HepG2 (cell line): Measurements from ENCODE around the gene SBSN. TPM values are rescaled to one million over a fixed set of nuclear protein-coding genes. Genes with fewer than 3 reads are reported as not detected.

Experiments used
- ATAC-seq: fragments of 200-7000 bp; cut with Tn5 transposase; 3 replicates; pipeline ENCODE4 v1.9.1; 2020; ENCODE audit warnings: mild to moderate bottlenecking, moderate library complexity
- BruUV-seq: library from RNA; stranded (reverse); fragments of 400-500 nt; replicated peaks from 2 replicates; lab custom pipeline; 2021; lab: Mats Ljungman, UMichigan
- CTCF ChIA-PET: fragments of 300-600 bp; formaldehyde crosslinking; extraction: SDS; loops from one replicate; lab custom pipeline; 2021; ENCODE audit warnings: low total read pairs, inconsistent platforms, low intra/inter-chr PET ratio; lab: Yijun Ruan, JAX
- POLR2A ChIA-PET: fragments of 350-600 bp; sonication (Branson Sonifier 250); formaldehyde crosslinking; loops from one replicate; lab custom pipeline; 2020; ENCODE audit warnings: antibody characterized with exemption, inconsistent platforms; lab: Yijun Ruan, JAX
- DNase-seq: peaks from one replicate; pipeline ENCODE4 v3.0.0-alpha.2; 2015; ENCODE audit warnings: low spot score
- FAIRE-seq: peaks from 3 replicates; lab custom pipeline; 2011; peaks lifted over from hg19 to GRCh38; lab: Jason Lieb, UNC
- H2AFZ ChIP-seq: one replicate; pipeline ENCODE4 v1.6.1; 2011; ENCODE audit warnings: low read length, inconsistent platforms
- H3K27ac ChIP-seq: fragments of 300-600 bp; 3 replicates; pipeline ENCODE4 v1.8.0; 2011; ENCODE audit warnings: mixed run types, mild to moderate bottlenecking, mixed read lengths, low read length, inconsistent platforms; ENCODE audit not compliant: insufficient read depth; ENCODE audit errors: extremely low read length
- H3K27me3 ChIP-seq, 2 experiments: fragments of 200-600 bp in 1 of 2; 2 replicates in 1 of 2; 3 replicates in 1 of 2; pipeline versions ENCODE4 v1.6.0 to v1.8.0; 2011; ENCODE audit warnings: low read length in 2 of 2, mild to moderate bottlenecking in 2 of 2, moderate library complexity in 2 of 2, inconsistent platforms in 1 of 2; ENCODE audit not compliant: insufficient read depth in 2 of 2, control insufficient read depth in 1 of 2
- H3K36me3 ChIP-seq, 2 experiments: fragments of 200-600 bp in 1 of 2; replicated peaks in 1 of 2; 2 replicates in 1 of 2; 3 replicates in 1 of 2; pipeline versions ENCODE4 v1.5.1 to v1.8.0; 2011; ENCODE audit warnings: low read length in 2 of 2, inconsistent platforms in 1 of 2; ENCODE audit not compliant: insufficient read depth in 2 of 2, control insufficient read depth in 1 of 2
- H3K4me1 ChIP-seq: 2 replicates; pipeline ENCODE4 v1.5.1; 2012; ENCODE audit warnings: low read length, inconsistent platforms; ENCODE audit not compliant: insufficient read depth
- H3K4me2 ChIP-seq: 2 replicates; pipeline ENCODE4 v1.6.0; 2011; ENCODE audit warnings: low read depth, low read length, inconsistent platforms
- H3K4me3 ChIP-seq, 3 experiments: fragments of 200-600 bp in 1 of 3; sonication (generic), shearing (Covaris generic) in 1 of 3; replicated peaks in 1 of 3; 2 replicates each; pipeline ENCODE4 v1.5.1; 2011 to 2016; ENCODE audit warnings: low read length in 3 of 3, inconsistent platforms in 2 of 3, low read depth in 2 of 3, mild to moderate bottlenecking in 2 of 3, control low read depth in 1 of 3, mixed read lengths in 1 of 3; ENCODE audit not compliant: insufficient read depth in 1 of 3
- H3K79me2 ChIP-seq: one replicate; pipeline ENCODE4 v1.6.1; 2011; ENCODE audit warnings: low read length, inconsistent platforms; ENCODE audit not compliant: insufficient read depth
- H3K9ac ChIP-seq: 2 replicates; pipeline ENCODE4 v1.6.0; 2011; ENCODE audit warnings: mild to moderate bottlenecking, low read depth, low read length, inconsistent platforms; ENCODE audit not compliant: insufficient read depth
- H3K9me3 ChIP-seq: 2 replicates; pipeline ENCODE4 v1.5.1; 2012; ENCODE audit warnings: mild to moderate bottlenecking, low read length
- H4K20me1 ChIP-seq: 2 replicates; pipeline ENCODE4 v1.6.0; 2011; ENCODE audit warnings: inconsistent platforms, mild to moderate bottlenecking, low read length, moderate library complexity; ENCODE audit not compliant: insufficient read depth
- ATF7 ChIP-seq, 2 experiments: fragments of 450-650 bp in 1 of 2; sonication (generic) in 1 of 2; formaldehyde crosslinking in 1 of 2; IDR thresholded peaks; 2 replicates each; pipeline versions ENCODE4 v1.4.0 to v1.6.1; 2016 to 2020; ENCODE audit warnings: antibody characterized with exemption in 1 of 2, mild to moderate bottlenecking in 1 of 2, missing genetic modification reagents in 1 of 2
- CREB1 ChIP-seq, 2 experiments: fragments of 450-650 bp in 1 of 2; IDR thresholded peaks; 2 replicates each; pipeline ENCODE4 v1.6.1; 2016 to 2017; ENCODE audit warnings: control low read depth in 1 of 2, mild to moderate bottlenecking in 1 of 2, missing compliant biosample characterization in 1 of 2, missing genetic modification characterization in 1 of 2
- GATA4 ChIP-seq: sonication (generic); IDR thresholded peaks from 2 replicates; pipeline ENCODE4 v1.6.1; 2016; ENCODE audit warnings: antibody characterized with exemption, low read depth, borderline replicate concordance
- LRRFIP1 ChIP-seq: sonication (generic); formaldehyde crosslinking; conservative IDR thresholded peaks from 2 replicates; pipeline ENCODE4 v1.4.0; 2020; ENCODE audit warnings: missing genetic modification reagents
- MXD1 ChIP-seq: sonication (generic); formaldehyde crosslinking; IDR thresholded peaks from 2 replicates; pipeline ENCODE4 v1.4.0; 2020; ENCODE audit warnings: mild to moderate bottlenecking, missing genetic modification reagents
- PCBP1 ChIP-seq: fragments of 200-400 bp; formaldehyde crosslinking; IDR thresholded peaks from 2 replicates; pipeline ENCODE4 v1.6.1; 2017; ENCODE audit warnings: mild to moderate bottlenecking, low read depth, low read length, borderline replicate concordance
- RFX1 ChIP-seq: fragments of 450-650 bp; IDR thresholded peaks from 2 replicates; pipeline ENCODE4 v1.6.1; 2017
- TCF7L2 ChIP-seq: IDR thresholded peaks from 2 replicates; pipeline ENCODE4 v1.6.1; 2011; ENCODE audit warnings: mild to moderate bottlenecking, low read depth, low read length, moderate library complexity
- ZHX1 ChIP-seq: sonication (generic); formaldehyde crosslinking; IDR thresholded peaks from 2 replicates; pipeline ENCODE4 v1.8.1; 2022; ENCODE audit warnings: low read depth, mild to moderate bottlenecking, missing genetic modification reagents
- ZNF33B ChIP-seq: sonication (generic); formaldehyde crosslinking; IDR thresholded peaks from 2 replicates; pipeline ENCODE4 v1.5.1; 2020; ENCODE audit warnings: mild to moderate bottlenecking, missing genetic modification reagents
- ZNF44 ChIP-seq: sonication (generic); formaldehyde crosslinking; IDR thresholded peaks from 2 replicates; pipeline ENCODE4 v1.5.1; 2020; ENCODE audit warnings: mild to moderate bottlenecking, missing genetic modification reagents
- ZNF572 ChIP-seq: sonication (generic); formaldehyde crosslinking; IDR thresholded peaks from 2 replicates; pipeline ENCODE4 v1.5.1; 2020; ENCODE audit warnings: mild to moderate bottlenecking, missing genetic modification reagents
- WGBS: methylation state at CpG from one replicate; pipeline ENCODE4 v1.1.6; 2017; ENCODE audit warnings: low lambda C conversion rate; 5-methylcytosine and 5-hydroxymethylcytosine counted together
- in situ Hi-C: cut with HindIII; loops from 2 replicates; pipeline ENCODE4 v1.10.0; 2017; ENCODE audit warnings: low pct_unique_long_range_greater_than_20kb; ENCODE audit not compliant: extremely low pct_ligation_motif_present
- intact Hi-C: fragments of 100-400 bp; cut with micrococcal nuclease; formaldehyde crosslinking; loops from one replicate; pipeline ENCODE4 v1.10.0; 2022; ENCODE audit not compliant: unreplicated experiment
- polyA plus RNA-seq, 8 experiments: library from polyadenylated mRNA; depleted of rRNA in 3 of 8; stranded (reverse) in 7 of 8; unstranded in 1 of 8; fragments of >200 nt; fragmentation: Illumina TruSeq in 4 of 8; extraction: Trizol in 4 of 8; gene quantifications; 2 replicates each; pipeline versions ENCODE4 v1.2.1 to v1.2.3, GENCODE V29; 2011 to 2016; ENCODE audit warnings: low read depth in 4 of 8, missing spikeins in 1 of 8, mixed read lengths in 1 of 8; ENCODE audit not compliant: insufficient read depth in 1 of 8
- total RNA-seq, 5 experiments: library from RNA; depleted of rRNA; stranded (reverse); fragments of >200 nt; fragmentation: Illumina TruSeq; extraction: Trizol; gene quantifications; 2 replicates each; pipeline ENCODE4 v1.2.3, GENCODE V29; 2016; ENCODE audit warnings: low read depth in 1 of 5
- TF ChIP-seq, protein P1 (sequence below): sonication (generic); formaldehyde crosslinking; IDR thresholded peaks from 2 replicates; pipeline ENCODE4 v1.4.0; 2020; ENCODE audit warnings: mild to moderate bottlenecking, missing genetic modification reagents

The SBSN gene
- total and polyA plus RNA-seq, 2 of the 13 experiments (the other 11 are each of a cell fraction or from before 2014, with no cell fraction given) = not detected

GRCh38 chr19:35571406-35571965 is 43.4 kb upstream of the SBSN start:
- FAIRE-seq (peak; percentile 8), DNase-seq (no peak), ATAC-seq (no peak)
- no TSS peak for BruUV-seq
- H3K27me3 ChIP-seq = no peaks in the 10 kb centered on the region
- no peaks in the 10 kb centered on the region for H3K36me3 ChIP-seq
- H2AFZ ChIP-seq = no peak overlapping the region
- ChIA-PET POLR2A (interaction anchor here (0.6 kb wide), 1 partner anchor 100 kb away, joined by 3 read pairs; no protein-coding TSS in a partner anchor), CTCF (no interaction called here)
- intact Hi-C loops (no loop called here), in situ Hi-C loops (no loop called here)
- 14% methylated on average over 1 of the region's 1 CpG for WGBS
- peaks cover 16% of the 10 kb centered on the region for H3K9me3 ChIP-seq
- no peaks in the 10 kb centered on the region for H4K20me1 ChIP-seq
- no peak overlapping the region for H3K4me2 ChIP-seq
- H3K9ac ChIP-seq = no peak overlapping the region
- no peak overlapping the region for H3K4me3 ChIP-seq
- H3K27ac ChIP-seq = no peak overlapping the region
- TF ChIP-seq PCBP1 (no peak), CREB1 (IDR thresholded peaks at IDR 0.05) (peak; percentile 44), CREB1 (CRISPR knock-in tag; IDR thresholded peaks at IDR 0.05) (no peak), ZNF44 (CRISPR knock-in tag) (no peak), ATF7 (IDR thresholded peaks at IDR 0.05) (peak; percentile 85), ATF7 (CRISPR knock-in tag; IDR thresholded peaks at IDR 0.05) (no peak), ZNF572 (CRISPR knock-in tag) (no peak), LRRFIP1 (CRISPR knock-in tag) (no peak), TCF7L2 (no peak), GATA4 (no peak), RFX1 (no peak), ZHX1 (CRISPR knock-in tag) (no peak), ZNF33B (CRISPR knock-in tag) (no peak), MXD1 (CRISPR knock-in tag) (no peak)
- TF ChIP-seq, protein P1, sequence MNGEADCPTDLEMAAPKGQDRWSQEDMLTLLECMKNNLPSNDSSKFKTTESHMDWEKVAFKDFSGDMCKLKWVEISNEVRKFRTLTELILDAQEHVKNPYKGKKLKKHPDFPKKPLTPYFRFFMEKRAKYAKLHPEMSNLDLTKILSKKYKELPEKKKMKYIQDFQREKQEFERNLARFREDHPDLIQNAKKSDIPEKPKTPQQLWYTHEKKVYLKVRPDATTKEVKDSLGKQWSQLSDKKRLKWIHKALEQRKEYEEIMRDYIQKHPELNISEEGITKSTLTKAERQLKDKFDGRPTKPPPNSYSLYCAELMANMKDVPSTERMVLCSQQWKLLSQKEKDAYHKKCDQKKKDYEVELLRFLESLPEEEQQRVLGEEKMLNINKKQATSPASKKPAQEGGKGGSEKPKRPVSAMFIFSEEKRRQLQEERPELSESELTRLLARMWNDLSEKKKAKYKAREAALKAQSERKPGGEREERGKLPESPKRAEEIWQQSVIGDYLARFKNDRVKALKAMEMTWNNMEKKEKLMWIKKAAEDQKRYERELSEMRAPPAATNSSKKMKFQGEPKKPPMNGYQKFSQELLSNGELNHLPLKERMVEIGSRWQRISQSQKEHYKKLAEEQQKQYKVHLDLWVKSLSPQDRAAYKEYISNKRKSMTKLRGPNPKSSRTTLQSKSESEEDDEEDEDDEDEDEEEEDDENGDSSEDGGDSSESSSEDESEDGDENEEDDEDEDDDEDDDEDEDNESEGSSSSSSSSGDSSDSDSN (CRISPR knock-in tag) = no peak
- no peaks in the 10 kb centered on the region for H3K79me2 ChIP-seq
- peaks cover 40% of the 10 kb centered on the region for H3K4me1 ChIP-seq
